NCI-H524 treated with DMSO at 0.1 percent for 48 hours (cell line): ENCODE measurements around the gene IRGC.
A peak's percentile ranks its signal among the peaks of the same experiment; 100 is the strongest.
"Not testable (repeated sequence)": the region's sequence is repeated elsewhere in the genome, so short reads cannot be mapped to it uniquely, and the experiment has no call there.

Source experiments
- DNase-seq: peaks from one replicate; lab custom pipeline; 2025; lab: John Stamatoyannopoulos, UW

The IRGC gene

GRCh38 chr19:43715776-43716175, at the start of gene IRGC:
TSS of gene IRGC (plus strand) at chr19:43716076. CDS start at chr19:43718559, 2,483 bp downstream.
- no peak for DNase-seq

- DNase-seq = no peak
These were observed 48.6 kb upstream of the IRGC start for GRCh38 chr19:43667126-43667875.

GRCh38 chr19:43667876-43668405, 47.9 kb upstream of the IRGC start:
- DNase-seq = no peak

GRCh38 chr19:43668406-43669109, 47.3 kb upstream of the IRGC start:
- peak; percentile 47 for DNase-seq

GRCh38 chr19:43672061-43672679, 43.7 kb upstream of the IRGC start:
- DNase-seq = no peak

- DNase-seq = no peak
These were observed 42.2 kb upstream of the IRGC start for GRCh38 chr19:43673637-43674036.

GRCh38 chr19:43674183-43674582, 41.7 kb upstream of the IRGC start:
- no peak for DNase-seq

- DNase-seq = no peak
These were observed 41.3 kb upstream of the IRGC start for GRCh38 chr19:43674596-43674995.

GRCh38 chr19:43675269-43675879, 40.5 kb upstream of the IRGC start:
- DNase-seq = no peak

GRCh38 chr19:43675906-43676305, 40.0 kb upstream of the IRGC start:
- DNase-seq = no peak

GRCh38 chr19:43678512-43679261, 37.2 kb upstream of the IRGC start:
- no peak for DNase-seq

GRCh38 chr19:43681821-43682220, 34.1 kb upstream of the IRGC start:
- no peak for DNase-seq

- DNase-seq = not testable (repeated sequence)
These were observed 33.6 kb upstream of the IRGC start for GRCh38 chr19:43682269-43682668.

GRCh38 chr19:43682824-43683661, 32.8 kb upstream of the IRGC start:
- DNase-seq = no peak

GRCh38 chr19:43683905-43684304, 32.0 kb upstream of the IRGC start:
- no peak for DNase-seq

GRCh38 chr19:43684326-43684725, 31.6 kb upstream of the IRGC start:
- no peak for DNase-seq

GRCh38 chr19:43687660-43687997, 28.2 kb upstream of the IRGC start:
- DNase-seq = no peak

GRCh38 chr19:43688059-43688701, 27.7 kb upstream of the IRGC start:
- DNase-seq = no peak

- no peak for DNase-seq
These were observed 25.4 kb upstream of the IRGC start for GRCh38 chr19:43690444-43690843.

- DNase-seq = no peak
These were observed 25.0 kb upstream of the IRGC start for GRCh38 chr19:43690890-43691289.
